ENCODE results near the gene SMARCA5. TPM values are rescaled to one million over a fixed set of nuclear protein-coding genes. Genes with fewer than 3 reads are reported as not detected.

The SMARCA5 gene
- total RNA-seq, 1 experiment from 2014 or later, result 107 TPM

- Mint-ChIP-seq H3K36me3 (ENCODE audit: insufficient read depth in 1 of 3, low read depth in 3 of 3) (no peaks in the 10 kb centered on the region), H3K27me3 (ENCODE audit: low read depth) (no peaks in the 10 kb centered on the region), H3K4me3 (no peak overlapping the region), H3K4me1 (0 out of 4 replicates have a peak, but pooled peaks cover 0 to 3% of the 10 kb centered on the region in 2 experiments), H3K9me3 (no peaks in the 10 kb centered on the region), H3K27ac (no peak overlapping the region)
- Histone ChIP-seq H3K56ac (ENCODE audit: insufficient read length, low read depth, low read length) (no peak overlapping the region), H3K14ac (ENCODE audit: insufficient read depth, low read length) (no peak overlapping the region), H3K23ac (ENCODE audit: insufficient read length, low read depth, low read length) (no peak overlapping the region), H3K27me3 (ENCODE audit: insufficient read depth, low read length) (no peaks in the 10 kb centered on the region), H3K4ac (ENCODE audit: low read depth, low read length) (no peak overlapping the region), H2BK120ac (ENCODE audit: low read depth, low read length, poor library complexity, severe bottlenecking) (no peak overlapping the region), H3K9ac (ENCODE audit: extremely low read depth, insufficient read length, low read length) (no peak overlapping the region), H3K9me3 (ENCODE audit: control insufficient read depth, low read depth, low read length) (no peaks in the 10 kb centered on the region), H3K27ac (ENCODE audit: insufficient read length, low read depth, low read length) (no peak overlapping the region), H2AFZ (ENCODE audit: low read length) (no peak overlapping the region), H4K8ac (replicated peaks; ENCODE audit: insufficient read length, low read depth, low read length) (no peak overlapping the region), H3K79me1 (ENCODE audit: insufficient read depth, low read depth, low read length, poor library complexity, severe bottlenecking) (no peaks in the 10 kb centered on the region), H3K79me2 (ENCODE audit: insufficient read depth, low read length) (no peaks in the 10 kb centered on the region), H2AK5ac (ENCODE audit: insufficient read length, low read length) (no peak overlapping the region), H4K5ac (ENCODE audit: insufficient read length, low read depth, low read length) (no peak overlapping the region), H2BK12ac (ENCODE audit: insufficient read length, low read depth, low read length) (no peak overlapping the region), H4K91ac (ENCODE audit: insufficient read length, low read depth, low read length) (no peak overlapping the region), H3T11ph (ENCODE audit: low read length) (no peak overlapping the region), H3K23me2 (ENCODE audit: insufficient read length, low read depth, low read length, poor library complexity, severe bottlenecking) (no peaks in the 10 kb centered on the region), H2BK5ac (ENCODE audit: insufficient read length, low read length) (no peak overlapping the region), H2BK20ac (ENCODE audit: low read depth, low read length, poor library complexity, severe bottlenecking) (no peak overlapping the region), H4K20me1 (ENCODE audit: control insufficient read depth, insufficient read depth, insufficient read length) (no peaks in the 10 kb centered on the region), H3K4me2 (ENCODE audit: insufficient read depth, insufficient read length, low read length) (no peak overlapping the region), H3K4me1 (ENCODE audit: insufficient read depth, low read length) (no peaks in the 10 kb centered on the region), H2BK15ac (ENCODE audit: low read depth, low read length) (no peak overlapping the region), H3K18ac (ENCODE audit: insufficient read length, low read depth, low read length) (no peak overlapping the region)
- no peak for DNase-seq
- WGBS (ENCODE audit: extremely low coverage, insufficient read length, low lambda C conversion rate), result no CpG with 5 or more reads among the region's 1 CpG
- TF ChIP-seq CTCF (conservative IDR thresholded peaks at IDR 0.05), result no peak
These were observed 7.5 kb upstream of the SMARCA5 start for GRCh38 chr4:143506031-143506430.

Data from H9 (cell line).